ENCODE measurements around the gene SLC22A6. TPM values are rescaled to one million over a fixed set of nuclear protein-coding genes. Genes with fewer than 3 reads are reported as not detected.

Gene SLC22A6
- total RNA-seq, 4 donors from 2014 or later, result not detected

- ATAC-seq (ENCODE audit: low FRiP score) (no peak), DNase-seq (ENCODE audit: low spot score) (no peak)
- no peak for TF ChIP-seq CTCF (IDR thresholded peaks at IDR 0.05)
These were observed 26.2 kb upstream of the SLC22A6 start for GRCh38 chr11:63010934-63011439.

DNA sequence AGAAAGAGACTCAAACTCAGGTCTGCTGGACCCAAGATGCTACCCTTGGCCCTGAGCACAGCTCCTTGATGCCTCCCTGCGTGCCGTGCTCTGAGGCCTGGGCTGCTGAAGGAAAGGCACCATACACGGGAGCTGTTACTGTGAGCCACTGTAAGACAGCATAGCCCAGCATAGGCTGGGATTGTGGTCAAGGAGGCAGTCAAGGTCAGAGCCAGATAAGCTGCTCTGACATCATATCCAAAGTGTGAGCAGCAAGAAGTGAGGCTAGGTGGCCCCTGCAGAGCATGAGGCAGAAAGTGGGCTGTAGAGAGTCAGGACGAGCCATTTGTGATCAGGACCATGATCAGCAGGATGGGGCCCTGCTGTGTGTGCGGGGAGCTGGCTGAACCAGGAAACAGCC is 23.2 kb upstream of the SLC22A6 start:
- ATAC-seq (ENCODE audit: low FRiP score), result no peak
- TF ChIP-seq CTCF (IDR thresholded peaks at IDR 0.05), result no peak
- DNase-seq (ENCODE audit: low spot score), result no peak

DNA sequence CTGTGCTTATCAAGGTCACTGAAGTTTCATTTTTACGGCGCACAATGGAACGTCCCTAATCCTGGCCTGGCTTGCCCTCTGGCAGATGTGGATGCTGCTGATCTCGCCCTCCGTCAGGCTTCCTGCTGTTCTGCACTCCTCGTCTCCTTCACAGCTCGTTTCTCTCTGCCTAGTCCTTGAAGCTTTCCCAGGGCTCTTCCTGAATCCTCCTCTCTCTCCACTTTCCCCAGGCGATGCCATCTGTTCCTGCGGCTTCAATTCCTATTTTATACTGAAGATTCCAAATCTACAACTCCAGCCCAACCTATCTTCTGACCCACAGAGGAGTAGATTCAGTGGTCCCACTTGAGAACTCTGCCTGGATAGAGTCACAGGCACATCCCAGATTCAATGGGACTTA is 16.7 kb upstream of the SLC22A6 start:
- DNase-seq (ENCODE audit: low spot score) (no peak), ATAC-seq (ENCODE audit: low FRiP score) (no peak)
- no peak for TF ChIP-seq CTCF (IDR thresholded peaks at IDR 0.05)

- DNase-seq (ENCODE audit: low spot score) (no peak), ATAC-seq (ENCODE audit: low FRiP score) (no peak)
- no peak for TF ChIP-seq CTCF (IDR thresholded peaks at IDR 0.05)
These were observed 14.9 kb upstream of the SLC22A6 start for GRCh38 chr11:62999649-63000048.

DNA sequence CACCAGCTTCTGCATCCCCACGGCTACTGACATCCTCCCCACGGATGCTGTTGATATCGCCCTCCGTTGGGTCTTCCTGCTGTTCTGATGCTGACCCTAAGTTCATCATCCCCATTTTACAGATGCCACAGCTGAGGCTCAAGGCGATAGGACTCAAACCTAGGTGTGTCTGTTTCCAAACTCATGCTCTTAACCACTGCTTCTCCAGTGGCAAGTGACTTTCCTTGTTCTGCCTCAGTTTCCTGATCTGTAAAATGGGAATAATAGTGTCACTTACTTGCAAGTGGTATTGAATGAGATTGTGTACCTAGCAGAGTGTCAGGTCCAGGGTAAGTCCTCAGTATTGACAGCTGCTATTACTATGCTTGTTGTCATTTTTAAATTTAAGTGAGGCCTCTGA is 14.4 kb upstream of the SLC22A6 start:
- no peak for TF ChIP-seq CTCF (IDR thresholded peaks at IDR 0.05)
- ATAC-seq (ENCODE audit: low FRiP score) (no peak), DNase-seq (ENCODE audit: low spot score) (no peak)

- DNase-seq (ENCODE audit: low spot score) (no peak), ATAC-seq (ENCODE audit: low FRiP score) (no peak)
- TF ChIP-seq CTCF (IDR thresholded peaks at IDR 0.05), result no peak
These were observed 11.5 kb upstream of the SLC22A6 start for GRCh38 chr11:62996271-62996670.

- DNase-seq (ENCODE audit: low spot score) (no peak), ATAC-seq (ENCODE audit: low FRiP score) (no peak)
- no peak for TF ChIP-seq CTCF (IDR thresholded peaks at IDR 0.05)
These were observed 10.0 kb upstream of the SLC22A6 start for GRCh38 chr11:62994775-62995174.

All from omental fat pad (tissue), 4 donors.